GM12872 (cell line): ENCODE results near the gene HEMGN.

Experiments used
- CTCF ChIP-seq: IDR thresholded peaks from 3 replicates; pipeline ENCODE4 v1.5.1; 2011; ENCODE audit warnings: low read depth, mild to moderate bottlenecking, low read length, moderate library complexity; ENCODE audit not compliant: insufficient read depth

The HEMGN gene

GRCh38 chr9:97928986-97929604 lies 8.9 kb downstream of the HEMGN start:
- no peak for TF ChIP-seq CTCF

- TF ChIP-seq CTCF: no peak
These were observed 12.3 kb downstream of the HEMGN start for GRCh38 chr9:97925497-97926334.

- no peak for TF ChIP-seq CTCF
These were observed 13.6 kb downstream of the HEMGN start for GRCh38 chr9:97924386-97924785.

GRCh38 chr9:97923529-97924108 lies 14.4 kb downstream of the HEMGN start:
- TF ChIP-seq CTCF: peak; percentile 63; the same call in 2 of the 3 replicates

- peak; percentile 82 for TF ChIP-seq CTCF
These were observed 15.8 kb downstream of the HEMGN start, which contains the start of gene TRMO for GRCh38 chr9:97921959-97922724. Gene TRMO (minus strand): TSS chr9:97922500. CDS start chr9:97922493, 7 bp downstream.

GRCh38 chr9:97919217-97919813 lies 18.7 kb downstream of the HEMGN start:
- no peak for TF ChIP-seq CTCF
